ENCODE measurements around the gene PEAK1. TPM values are rescaled to one million over a fixed set of nuclear protein-coding genes. Genes with fewer than 3 reads are reported as not detected.

The PEAK1 gene
- total RNA-seq, 1 donor from 2014 or later: 32.3 TPM

GRCh38 chr15:77414789-77415442, 5.0 kb downstream of the PEAK1 start:
- TF ChIP-seq, protein P1, sequence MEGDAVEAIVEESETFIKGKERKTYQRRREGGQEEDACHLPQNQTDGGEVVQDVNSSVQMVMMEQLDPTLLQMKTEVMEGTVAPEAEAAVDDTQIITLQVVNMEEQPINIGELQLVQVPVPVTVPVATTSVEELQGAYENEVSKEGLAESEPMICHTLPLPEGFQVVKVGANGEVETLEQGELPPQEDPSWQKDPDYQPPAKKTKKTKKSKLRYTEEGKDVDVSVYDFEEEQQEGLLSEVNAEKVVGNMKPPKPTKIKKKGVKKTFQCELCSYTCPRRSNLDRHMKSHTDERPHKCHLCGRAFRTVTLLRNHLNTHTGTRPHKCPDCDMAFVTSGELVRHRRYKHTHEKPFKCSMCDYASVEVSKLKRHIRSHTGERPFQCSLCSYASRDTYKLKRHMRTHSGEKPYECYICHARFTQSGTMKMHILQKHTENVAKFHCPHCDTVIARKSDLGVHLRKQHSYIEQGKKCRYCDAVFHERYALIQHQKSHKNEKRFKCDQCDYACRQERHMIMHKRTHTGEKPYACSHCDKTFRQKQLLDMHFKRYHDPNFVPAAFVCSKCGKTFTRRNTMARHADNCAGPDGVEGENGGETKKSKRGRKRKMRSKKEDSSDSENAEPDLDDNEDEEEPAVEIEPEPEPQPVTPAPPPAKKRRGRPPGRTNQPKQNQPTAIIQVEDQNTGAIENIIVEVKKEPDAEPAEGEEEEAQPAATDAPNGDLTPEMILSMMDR (IDR thresholded peaks at IDR 0.05; ENCODE audit: unreplicated experiment): no peak
- H3K27ac Mint-ChIP-seq: no peak overlapping the region
- H3K4me3 Mint-ChIP-seq (ENCODE audit: low read depth): no peak overlapping the region
- peaks cover 20% of the 10 kb centered on the region for H3K4me1 Mint-ChIP-seq (ENCODE audit: low read depth)
- H3K36me3 Mint-ChIP-seq (ENCODE audit: insufficient read depth): no peaks in the 10 kb centered on the region
- H3K9me3 Mint-ChIP-seq (ENCODE audit: low read depth): no peaks in the 10 kb centered on the region
- DNase-seq (ENCODE audit: low spot score, unreplicated experiment): no peak
- no peaks in the 10 kb centered on the region for H3K27me3 Mint-ChIP-seq

GRCh38 chr15:77413699-77414349, 6.1 kb downstream of the PEAK1 start:
- DNase-seq (ENCODE audit: low spot score, unreplicated experiment): no peak
- Mint-ChIP-seq H3K4me1 (ENCODE audit: low read depth) (peaks cover 20% of the 10 kb centered on the region), H3K36me3 (ENCODE audit: insufficient read depth) (no peaks in the 10 kb centered on the region), H3K27ac (no peak overlapping the region), H3K9me3 (ENCODE audit: low read depth) (no peaks in the 10 kb centered on the region), H3K4me3 (ENCODE audit: low read depth) (no peak overlapping the region), H3K27me3 (no peaks in the 10 kb centered on the region)
- TF ChIP-seq, protein P1 (IDR thresholded peaks at IDR 0.05; ENCODE audit: unreplicated experiment): no peak

GRCh38 chr15:77412972-77413698, 6.8 kb downstream of the PEAK1 start:
- H3K27ac Mint-ChIP-seq: no peak overlapping the region
- H3K4me1 Mint-ChIP-seq (ENCODE audit: low read depth): peaks cover 14% of the 10 kb centered on the region
- no peaks in the 10 kb centered on the region for H3K27me3 Mint-ChIP-seq
- DNase-seq (ENCODE audit: low spot score, unreplicated experiment): no peak
- TF ChIP-seq, protein P1 (IDR thresholded peaks at IDR 0.05; ENCODE audit: unreplicated experiment): no peak
- H3K4me3 Mint-ChIP-seq (ENCODE audit: low read depth): no peak overlapping the region
- H3K9me3 Mint-ChIP-seq (ENCODE audit: low read depth): no peaks in the 10 kb centered on the region
- no peaks in the 10 kb centered on the region for H3K36me3 Mint-ChIP-seq (ENCODE audit: insufficient read depth)

DNA sequence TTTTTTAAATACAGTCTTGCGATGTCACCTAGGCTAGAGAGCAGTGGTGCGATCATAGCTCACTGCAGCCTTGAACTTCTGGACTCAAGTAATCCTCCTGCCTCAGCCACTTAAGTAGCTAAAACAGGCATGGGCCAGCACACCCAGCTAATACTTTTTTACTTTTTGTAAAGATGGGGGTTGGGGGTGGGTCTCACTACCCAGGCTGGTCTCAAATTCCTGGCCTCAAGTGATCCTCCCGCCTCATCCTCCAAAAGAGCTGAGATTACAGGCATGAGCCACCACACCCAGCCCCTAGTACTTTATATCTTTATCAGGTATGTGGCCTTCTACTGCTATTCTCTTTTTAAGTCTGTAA, 8.3 kb downstream of the PEAK1 start:
- H3K4me1 Mint-ChIP-seq (ENCODE audit: low read depth): peaks cover 10% of the 10 kb centered on the region
- DNase-seq (ENCODE audit: low spot score, unreplicated experiment): no peak
- H3K27ac Mint-ChIP-seq: no peak overlapping the region
- TF ChIP-seq, protein P1 (IDR thresholded peaks at IDR 0.05; ENCODE audit: unreplicated experiment): no peak
- peaks cover 10% of the 10 kb centered on the region for H3K9me3 Mint-ChIP-seq (ENCODE audit: low read depth)
- peaks cover 3% of the 10 kb centered on the region for H3K36me3 Mint-ChIP-seq (ENCODE audit: insufficient read depth)
- H3K27me3 Mint-ChIP-seq: no peaks in the 10 kb centered on the region
- H3K4me3 Mint-ChIP-seq (ENCODE audit: low read depth): no peak overlapping the region

Measured in progenitor cell of endocrine pancreas (in vitro differentiated cells).